H1 (cell line): ENCODE measurements around the gene LOC101059915.

ENCODE experiments used
- CBX5 ChIP-seq: fragments of 300-800, 300-1000 bp; sonication (generic); IDR thresholded peaks from 2 replicates; pipeline ENCODE4 v1.7.1; 2016; ENCODE audit warnings: antibody characterized with exemption, low read length, low read depth
- GABPA ChIP-seq: IDR thresholded peaks from 2 replicates; pipeline ENCODE4 v1.6.1; 2011; ENCODE audit warnings: mild to moderate bottlenecking, low read length, moderate library complexity, borderline replicate concordance; ENCODE audit not compliant: insufficient read depth
- PHF8 ChIP-seq: fragments of 200-600 bp; sonication (generic); conservative IDR thresholded peaks from 2 replicates; pipeline ENCODE4 v1.7.1; 2012; ENCODE audit warnings: low read depth, mild to moderate bottlenecking, inconsistent platforms, low read length, moderate library complexity
- TBP ChIP-seq: IDR thresholded peaks from 2 replicates; pipeline ENCODE4 v1.6.1; 2011; ENCODE audit warnings: low read depth, low read length, improper control_type of control experiment
- TF ChIP-seq, protein P1 (sequence below): fragments of 300-600 bp; sonication (generic); IDR thresholded peaks from 2 replicates; pipeline ENCODE4 v1.7.1; 2012; ENCODE audit warnings: low read length, moderate library complexity, mild to moderate bottlenecking, inconsistent platforms; ENCODE audit not compliant: insufficient replicate concordance
- TF ChIP-seq, protein P2 (sequence below): IDR thresholded peaks from 2 replicates; pipeline ENCODE4 v1.6.1; 2012; ENCODE audit warnings: low read length, inconsistent platforms
- TF ChIP-seq, protein P3 (sequence below): IDR thresholded peaks from 2 replicates; pipeline ENCODE4 v1.6.1; 2012; ENCODE audit warnings: inconsistent platforms

The LOC101059915 gene

DNA sequence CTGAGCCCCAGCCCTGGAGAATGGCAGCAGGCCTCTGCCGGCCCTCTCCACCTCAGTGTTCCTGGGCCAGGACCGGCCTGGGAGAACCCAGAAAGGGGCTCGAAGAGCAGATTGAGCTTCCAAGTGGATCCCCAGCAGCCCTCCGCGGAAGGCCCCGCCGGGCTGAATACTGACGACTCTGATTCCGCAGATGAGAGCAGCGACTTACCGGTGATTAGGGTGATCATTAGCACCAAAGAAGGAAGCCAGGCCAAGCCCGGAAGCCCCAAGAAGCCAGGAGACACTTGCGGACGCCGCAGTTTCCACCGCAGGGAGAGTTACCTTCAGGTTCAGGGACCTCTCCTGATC lies 876 bp downstream of the LOC101059915 start (continued):
- TF ChIP-seq, protein P1, sequence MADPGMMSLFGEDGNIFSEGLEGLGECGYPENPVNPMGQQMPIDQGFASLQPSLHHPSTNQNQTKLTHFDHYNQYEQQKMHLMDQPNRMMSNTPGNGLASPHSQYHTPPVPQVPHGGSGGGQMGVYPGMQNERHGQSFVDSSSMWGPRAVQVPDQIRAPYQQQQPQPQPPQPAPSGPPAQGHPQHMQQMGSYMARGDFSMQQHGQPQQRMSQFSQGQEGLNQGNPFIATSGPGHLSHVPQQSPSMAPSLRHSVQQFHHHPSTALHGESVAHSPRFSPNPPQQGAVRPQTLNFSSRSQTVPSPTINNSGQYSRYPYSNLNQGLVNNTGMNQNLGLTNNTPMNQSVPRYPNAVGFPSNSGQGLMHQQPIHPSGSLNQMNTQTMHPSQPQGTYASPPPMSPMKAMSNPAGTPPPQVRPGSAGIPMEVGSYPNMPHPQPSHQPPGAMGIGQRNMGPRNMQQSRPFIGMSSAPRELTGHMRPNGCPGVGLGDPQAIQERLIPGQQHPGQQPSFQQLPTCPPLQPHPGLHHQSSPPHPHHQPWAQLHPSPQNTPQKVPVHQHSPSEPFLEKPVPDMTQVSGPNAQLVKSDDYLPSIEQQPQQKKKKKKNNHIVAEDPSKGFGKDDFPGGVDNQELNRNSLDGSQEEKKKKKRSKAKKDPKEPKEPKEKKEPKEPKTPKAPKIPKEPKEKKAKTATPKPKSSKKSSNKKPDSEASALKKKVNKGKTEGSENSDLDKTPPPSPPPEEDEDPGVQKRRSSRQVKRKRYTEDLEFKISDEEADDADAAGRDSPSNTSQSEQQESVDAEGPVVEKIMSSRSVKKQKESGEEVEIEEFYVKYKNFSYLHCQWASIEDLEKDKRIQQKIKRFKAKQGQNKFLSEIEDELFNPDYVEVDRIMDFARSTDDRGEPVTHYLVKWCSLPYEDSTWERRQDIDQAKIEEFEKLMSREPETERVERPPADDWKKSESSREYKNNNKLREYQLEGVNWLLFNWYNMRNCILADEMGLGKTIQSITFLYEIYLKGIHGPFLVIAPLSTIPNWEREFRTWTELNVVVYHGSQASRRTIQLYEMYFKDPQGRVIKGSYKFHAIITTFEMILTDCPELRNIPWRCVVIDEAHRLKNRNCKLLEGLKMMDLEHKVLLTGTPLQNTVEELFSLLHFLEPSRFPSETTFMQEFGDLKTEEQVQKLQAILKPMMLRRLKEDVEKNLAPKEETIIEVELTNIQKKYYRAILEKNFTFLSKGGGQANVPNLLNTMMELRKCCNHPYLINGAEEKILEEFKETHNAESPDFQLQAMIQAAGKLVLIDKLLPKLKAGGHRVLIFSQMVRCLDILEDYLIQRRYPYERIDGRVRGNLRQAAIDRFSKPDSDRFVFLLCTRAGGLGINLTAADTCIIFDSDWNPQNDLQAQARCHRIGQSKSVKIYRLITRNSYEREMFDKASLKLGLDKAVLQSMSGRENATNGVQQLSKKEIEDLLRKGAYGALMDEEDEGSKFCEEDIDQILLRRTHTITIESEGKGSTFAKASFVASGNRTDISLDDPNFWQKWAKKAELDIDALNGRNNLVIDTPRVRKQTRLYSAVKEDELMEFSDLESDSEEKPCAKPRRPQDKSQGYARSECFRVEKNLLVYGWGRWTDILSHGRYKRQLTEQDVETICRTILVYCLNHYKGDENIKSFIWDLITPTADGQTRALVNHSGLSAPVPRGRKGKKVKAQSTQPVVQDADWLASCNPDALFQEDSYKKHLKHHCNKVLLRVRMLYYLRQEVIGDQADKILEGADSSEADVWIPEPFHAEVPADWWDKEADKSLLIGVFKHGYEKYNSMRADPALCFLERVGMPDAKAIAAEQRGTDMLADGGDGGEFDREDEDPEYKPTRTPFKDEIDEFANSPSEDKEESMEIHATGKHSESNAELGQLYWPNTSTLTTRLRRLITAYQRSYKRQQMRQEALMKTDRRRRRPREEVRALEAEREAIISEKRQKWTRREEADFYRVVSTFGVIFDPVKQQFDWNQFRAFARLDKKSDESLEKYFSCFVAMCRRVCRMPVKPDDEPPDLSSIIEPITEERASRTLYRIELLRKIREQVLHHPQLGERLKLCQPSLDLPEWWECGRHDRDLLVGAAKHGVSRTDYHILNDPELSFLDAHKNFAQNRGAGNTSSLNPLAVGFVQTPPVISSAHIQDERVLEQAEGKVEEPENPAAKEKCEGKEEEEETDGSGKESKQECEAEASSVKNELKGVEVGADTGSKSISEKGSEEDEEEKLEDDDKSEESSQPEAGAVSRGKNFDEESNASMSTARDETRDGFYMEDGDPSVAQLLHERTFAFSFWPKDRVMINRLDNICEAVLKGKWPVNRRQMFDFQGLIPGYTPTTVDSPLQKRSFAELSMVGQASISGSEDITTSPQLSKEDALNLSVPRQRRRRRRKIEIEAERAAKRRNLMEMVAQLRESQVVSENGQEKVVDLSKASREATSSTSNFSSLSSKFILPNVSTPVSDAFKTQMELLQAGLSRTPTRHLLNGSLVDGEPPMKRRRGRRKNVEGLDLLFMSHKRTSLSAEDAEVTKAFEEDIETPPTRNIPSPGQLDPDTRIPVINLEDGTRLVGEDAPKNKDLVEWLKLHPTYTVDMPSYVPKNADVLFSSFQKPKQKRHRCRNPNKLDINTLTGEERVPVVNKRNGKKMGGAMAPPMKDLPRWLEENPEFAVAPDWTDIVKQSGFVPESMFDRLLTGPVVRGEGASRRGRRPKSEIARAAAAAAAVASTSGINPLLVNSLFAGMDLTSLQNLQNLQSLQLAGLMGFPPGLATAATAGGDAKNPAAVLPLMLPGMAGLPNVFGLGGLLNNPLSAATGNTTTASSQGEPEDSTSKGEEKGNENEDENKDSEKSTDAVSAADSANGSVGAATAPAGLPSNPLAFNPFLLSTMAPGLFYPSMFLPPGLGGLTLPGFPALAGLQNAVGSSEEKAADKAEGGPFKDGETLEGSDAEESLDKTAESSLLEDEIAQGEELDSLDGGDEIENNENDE = no peak
- TF ChIP-seq PHF8 (no peak), GABPA (no peak), CBX5 (no peak), TBP (no peak)
- TF ChIP-seq, protein P2, sequence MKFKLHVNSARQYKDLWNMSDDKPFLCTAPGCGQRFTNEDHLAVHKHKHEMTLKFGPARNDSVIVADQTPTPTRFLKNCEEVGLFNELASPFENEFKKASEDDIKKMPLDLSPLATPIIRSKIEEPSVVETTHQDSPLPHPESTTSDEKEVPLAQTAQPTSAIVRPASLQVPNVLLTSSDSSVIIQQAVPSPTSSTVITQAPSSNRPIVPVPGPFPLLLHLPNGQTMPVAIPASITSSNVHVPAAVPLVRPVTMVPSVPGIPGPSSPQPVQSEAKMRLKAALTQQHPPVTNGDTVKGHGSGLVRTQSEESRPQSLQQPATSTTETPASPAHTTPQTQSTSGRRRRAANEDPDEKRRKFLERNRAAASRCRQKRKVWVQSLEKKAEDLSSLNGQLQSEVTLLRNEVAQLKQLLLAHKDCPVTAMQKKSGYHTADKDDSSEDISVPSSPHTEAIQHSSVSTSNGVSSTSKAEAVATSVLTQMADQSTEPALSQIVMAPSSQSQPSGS = no peak
- TF ChIP-seq, protein P3, sequence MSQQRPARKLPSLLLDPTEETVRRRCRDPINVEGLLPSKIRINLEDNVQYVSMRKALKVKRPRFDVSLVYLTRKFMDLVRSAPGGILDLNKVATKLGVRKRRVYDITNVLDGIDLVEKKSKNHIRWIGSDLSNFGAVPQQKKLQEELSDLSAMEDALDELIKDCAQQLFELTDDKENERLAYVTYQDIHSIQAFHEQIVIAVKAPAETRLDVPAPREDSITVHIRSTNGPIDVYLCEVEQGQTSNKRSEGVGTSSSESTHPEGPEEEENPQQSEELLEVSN = no peak
- TF ChIP-seq, all 59 proteins: peak for 0
